ENCODE measurements around the gene C16orf87.

DNA sequence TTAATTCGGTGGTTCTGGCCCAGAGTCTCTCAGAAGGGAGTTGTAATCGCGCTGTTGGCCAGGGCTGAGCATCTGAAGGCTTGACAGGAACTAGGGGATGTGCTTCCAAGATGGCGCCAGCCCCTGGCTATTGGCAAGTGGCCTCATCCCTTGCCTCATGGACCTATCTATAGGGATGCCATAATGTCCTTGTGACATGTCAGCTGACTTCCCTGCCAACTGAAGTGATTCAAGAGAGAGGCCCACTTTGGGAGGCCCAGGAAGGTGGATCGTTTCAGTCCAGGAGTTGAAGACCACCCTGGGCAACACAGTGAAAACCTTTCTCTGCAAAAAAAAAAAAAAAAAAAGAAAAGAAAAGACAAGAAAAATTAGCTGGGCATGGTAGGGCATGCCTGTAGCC, 15.0 kb upstream of the C16orf87 start:
- TF ChIP-seq ZNF317 (CRISPR knock-in tag; IDR thresholded peaks at IDR 0.05; ENCODE audit: borderline replicate concordance, low read depth) (peak; percentile 79), TEAD4 (CRISPR knock-in tag; IDR thresholded peaks at IDR 0.05) (no peak), CBFB (CRISPR knock-in tag; IDR thresholded peaks at IDR 0.05; ENCODE audit: low read depth) (no peak), CREB1 (CRISPR knock-in tag; IDR thresholded peaks at IDR 0.05) (no peak), TP53 (CRISPR knock-in tag; IDR thresholded peaks at IDR 0.05) (no peak), ESRRA (CRISPR knock-in tag; IDR thresholded peaks at IDR 0.05; ENCODE audit: borderline replicate concordance) (no peak), ZNF138 (CRISPR knock-in tag; conservative IDR thresholded peaks at IDR 0.05) (no peak), TCF7 (CRISPR knock-in tag; IDR thresholded peaks at IDR 0.05; ENCODE audit: low read depth) (no peak)
- TF ChIP-seq, protein P1, sequence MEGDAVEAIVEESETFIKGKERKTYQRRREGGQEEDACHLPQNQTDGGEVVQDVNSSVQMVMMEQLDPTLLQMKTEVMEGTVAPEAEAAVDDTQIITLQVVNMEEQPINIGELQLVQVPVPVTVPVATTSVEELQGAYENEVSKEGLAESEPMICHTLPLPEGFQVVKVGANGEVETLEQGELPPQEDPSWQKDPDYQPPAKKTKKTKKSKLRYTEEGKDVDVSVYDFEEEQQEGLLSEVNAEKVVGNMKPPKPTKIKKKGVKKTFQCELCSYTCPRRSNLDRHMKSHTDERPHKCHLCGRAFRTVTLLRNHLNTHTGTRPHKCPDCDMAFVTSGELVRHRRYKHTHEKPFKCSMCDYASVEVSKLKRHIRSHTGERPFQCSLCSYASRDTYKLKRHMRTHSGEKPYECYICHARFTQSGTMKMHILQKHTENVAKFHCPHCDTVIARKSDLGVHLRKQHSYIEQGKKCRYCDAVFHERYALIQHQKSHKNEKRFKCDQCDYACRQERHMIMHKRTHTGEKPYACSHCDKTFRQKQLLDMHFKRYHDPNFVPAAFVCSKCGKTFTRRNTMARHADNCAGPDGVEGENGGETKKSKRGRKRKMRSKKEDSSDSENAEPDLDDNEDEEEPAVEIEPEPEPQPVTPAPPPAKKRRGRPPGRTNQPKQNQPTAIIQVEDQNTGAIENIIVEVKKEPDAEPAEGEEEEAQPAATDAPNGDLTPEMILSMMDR (IDR thresholded peaks at IDR 0.05) = no peak
- TF ChIP-seq, protein P2, sequence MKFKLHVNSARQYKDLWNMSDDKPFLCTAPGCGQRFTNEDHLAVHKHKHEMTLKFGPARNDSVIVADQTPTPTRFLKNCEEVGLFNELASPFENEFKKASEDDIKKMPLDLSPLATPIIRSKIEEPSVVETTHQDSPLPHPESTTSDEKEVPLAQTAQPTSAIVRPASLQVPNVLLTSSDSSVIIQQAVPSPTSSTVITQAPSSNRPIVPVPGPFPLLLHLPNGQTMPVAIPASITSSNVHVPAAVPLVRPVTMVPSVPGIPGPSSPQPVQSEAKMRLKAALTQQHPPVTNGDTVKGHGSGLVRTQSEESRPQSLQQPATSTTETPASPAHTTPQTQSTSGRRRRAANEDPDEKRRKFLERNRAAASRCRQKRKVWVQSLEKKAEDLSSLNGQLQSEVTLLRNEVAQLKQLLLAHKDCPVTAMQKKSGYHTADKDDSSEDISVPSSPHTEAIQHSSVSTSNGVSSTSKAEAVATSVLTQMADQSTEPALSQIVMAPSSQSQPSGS (CRISPR knock-in tag; IDR thresholded peaks at IDR 0.05; ENCODE audit: borderline replicate concordance, low read depth) = no peak
- TF ChIP-seq, protein P3, sequence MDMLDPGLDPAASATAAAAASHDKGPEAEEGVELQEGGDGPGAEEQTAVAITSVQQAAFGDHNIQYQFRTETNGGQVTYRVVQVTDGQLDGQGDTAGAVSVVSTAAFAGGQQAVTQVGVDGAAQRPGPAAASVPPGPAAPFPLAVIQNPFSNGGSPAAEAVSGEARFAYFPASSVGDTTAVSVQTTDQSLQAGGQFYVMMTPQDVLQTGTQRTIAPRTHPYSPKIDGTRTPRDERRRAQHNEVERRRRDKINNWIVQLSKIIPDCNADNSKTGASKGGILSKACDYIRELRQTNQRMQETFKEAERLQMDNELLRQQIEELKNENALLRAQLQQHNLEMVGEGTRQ (CRISPR knock-in tag; IDR thresholded peaks at IDR 0.05) = no peak
